GM18511 (cell line): ENCODE results near the gene SYNPO2.
A peak's percentile ranks its signal among the peaks of the same experiment; 100 is the strongest.
"Not testable (repeated sequence)": the region's sequence is repeated elsewhere in the genome, so short reads cannot be mapped to it uniquely, and the experiment has no call there.

ENCODE experiments used
- ATAC-seq: cut with Tn5 transposase; IDR thresholded peaks from one replicate; pipeline ENCODE4 v1.9.1; 2021; ENCODE audit warnings: mild to moderate bottlenecking, moderate library complexity; ENCODE audit not compliant: unreplicated experiment

The SYNPO2 gene

GRCh38 chr4:118888666-118889311 lies at the start of gene SYNPO2:
TSS of gene SYNPO2 (plus strand) at chr4:118888854. CDS start at chr4:118889037, 183 bp downstream.
- peak; percentile 88 for ATAC-seq

- ATAC-seq = no peak
Observed at GRCh38 chr4:118839221-118839927, 49.3 kb upstream of the SYNPO2 start.

GRCh38 chr4:118842055-118842454 lies 46.6 kb upstream of the SYNPO2 start:
- no peak for ATAC-seq

GRCh38 chr4:118843237-118843636 lies 45.4 kb upstream of the SYNPO2 start:
- ATAC-seq = no peak

- no peak for ATAC-seq
Observed at GRCh38 chr4:118845552-118846050, 43.1 kb upstream of the SYNPO2 start.

GRCh38 chr4:118846979-118847378 lies 41.7 kb upstream of the SYNPO2 start:
- ATAC-seq = no peak

GRCh38 chr4:118848242-118848641 lies 40.4 kb upstream of the SYNPO2 start:
- ATAC-seq = no peak

- no peak for ATAC-seq
Observed at GRCh38 chr4:118848901-118849300, 39.8 kb upstream of the SYNPO2 start.

GRCh38 chr4:118849867-118850487 lies 38.7 kb upstream of the SYNPO2 start:
- peak; percentile 13 for ATAC-seq

GRCh38 chr4:118850488-118851173 lies 38.0 kb upstream of the SYNPO2 start:
- peak; percentile 97 for ATAC-seq

GRCh38 chr4:118857760-118858159 lies 30.9 kb upstream of the SYNPO2 start:
- no peak for ATAC-seq

GRCh38 chr4:118858779-118859178 lies 29.9 kb upstream of the SYNPO2 start:
- ATAC-seq = no peak

GRCh38 chr4:118865091-118865708 lies 23.5 kb upstream of the SYNPO2 start:
- peak; percentile 82 for ATAC-seq

- no peak for ATAC-seq
Observed at GRCh38 chr4:118866442-118866841, 22.2 kb upstream of the SYNPO2 start.

- ATAC-seq = no peak
Observed at GRCh38 chr4:118867311-118868067, 21.2 kb upstream of the SYNPO2 start.

- ATAC-seq = no peak
Observed at GRCh38 chr4:118869808-118870342, 18.8 kb upstream of the SYNPO2 start.

GRCh38 chr4:118872181-118872580 lies 16.5 kb upstream of the SYNPO2 start:
- ATAC-seq = no peak

GRCh38 chr4:118877797-118878196 lies 10.9 kb upstream of the SYNPO2 start:
- no peak for ATAC-seq

GRCh38 chr4:118878507-118878906 lies 10.1 kb upstream of the SYNPO2 start:
- not testable (repeated sequence) for ATAC-seq

- ATAC-seq = no peak
Observed at GRCh38 chr4:118879409-118879808, 9.2 kb upstream of the SYNPO2 start.
